A673 (cell line): ENCODE measurements around the gene SYNE1.

Experiments used
- CTCF ChIP-seq: fragments of 300-800, 200-600 bp; sonication (generic); conservative IDR thresholded peaks from 2 replicates; pipeline ENCODE4 v1.5.1; 2017; ENCODE audit warnings: low read depth, mild to moderate bottlenecking, antibody characterized with exemption, low read length, moderate library complexity, mixed read lengths
- EZH2 ChIP-seq: fragments of 200-600 bp; sonication (generic); IDR thresholded peaks from 2 replicates; pipeline ENCODE4 v1.6.1; 2017; ENCODE audit warnings: borderline replicate concordance, low read depth, mild to moderate bottlenecking, mixed read lengths, antibody characterized with exemption, low read length; ENCODE audit not compliant: poor library complexity, severe bottlenecking

DNA sequence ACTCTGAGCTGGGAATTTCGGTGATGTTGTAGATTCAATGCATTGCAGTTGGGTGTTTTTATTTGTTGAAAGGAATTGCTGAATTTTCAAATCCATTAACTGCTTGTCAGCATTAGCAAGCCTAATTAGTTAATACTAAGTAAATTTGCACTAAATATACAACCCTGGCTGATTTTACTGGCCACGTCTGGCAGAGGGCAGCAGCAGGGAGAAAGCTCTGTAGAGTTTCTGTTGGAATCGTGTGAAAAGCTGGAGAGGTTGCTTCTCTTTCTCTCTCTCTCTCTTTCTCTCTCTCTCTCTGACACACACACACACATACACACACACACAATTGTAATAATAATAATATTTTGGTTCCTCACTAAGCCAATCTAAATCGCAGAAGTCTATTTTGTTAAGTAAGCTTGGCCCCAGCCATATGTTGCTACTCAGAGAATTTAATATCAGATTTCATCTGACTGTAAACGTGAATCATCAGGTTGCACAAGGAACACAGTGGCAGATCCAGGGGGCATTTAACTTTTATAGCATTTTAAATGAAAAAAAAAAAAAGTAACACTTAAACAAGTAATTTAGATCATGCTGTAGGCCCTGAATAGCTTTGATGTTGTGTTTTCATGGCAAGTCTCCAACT is 540.2 kb downstream of the SYNE1 start:
- TF ChIP-seq CTCF: no peak
- no peak for TF ChIP-seq EZH2
